ENCODE results near the gene UQCR11.
A peak's percentile ranks its signal among the peaks of the same experiment; 100 is the strongest.

UQCR11 gene

GRCh38 chr19:1598777-1599459 lies 6.3 kb downstream of the UQCR11 start:
- no peak overlapping the region for H3K27ac ChIP-seq (ENCODE audit: low read depth, low read length)
- H3K4me3 ChIP-seq (ENCODE audit: low read depth, low read length) = no peak overlapping the region
- no peaks in the 10 kb centered on the region for H3K4me1 ChIP-seq (ENCODE audit: control insufficient read depth, insufficient read depth, low read length)
- H3K36me3 ChIP-seq (ENCODE audit: control insufficient read depth, insufficient read depth, low read length) = peaks cover 40% of the 10 kb centered on the region
- H3K27me3 ChIP-seq (ENCODE audit: control insufficient read depth, insufficient read depth, low read length) = no peaks in the 10 kb centered on the region
- no peak overlapping the region for H3K9ac ChIP-seq (ENCODE audit: low read length)
- no peaks in the 10 kb centered on the region for H3K9me3 ChIP-seq (ENCODE audit: control insufficient read depth, insufficient read depth, low read depth, low read length)

- Histone ChIP-seq H3K9ac (ENCODE audit: low read length) (peak overlapping the region; percentile 6), H3K27me3 (ENCODE audit: control insufficient read depth, insufficient read depth, low read length) (no peaks in the 10 kb centered on the region), H3K36me3 (ENCODE audit: control insufficient read depth, insufficient read depth, low read length) (peaks cover 24% of the 10 kb centered on the region), H3K27ac (ENCODE audit: low read depth, low read length) (no peak overlapping the region), H3K9me3 (ENCODE audit: control insufficient read depth, insufficient read depth, low read depth, low read length) (no peaks in the 10 kb centered on the region), H3K4me3 (ENCODE audit: low read depth, low read length) (peak overlapping the region; percentile 48), H3K4me1 (ENCODE audit: control insufficient read depth, insufficient read depth, low read length) (peaks cover 12% of the 10 kb centered on the region)
These were observed 11.8 kb downstream of the UQCR11 start for GRCh38 chr19:1593501-1593772.

- Histone ChIP-seq H3K36me3 (ENCODE audit: control insufficient read depth, insufficient read depth, low read length) (peaks cover 20% of the 10 kb centered on the region), H3K27me3 (ENCODE audit: control insufficient read depth, insufficient read depth, low read length) (no peaks in the 10 kb centered on the region), H3K9me3 (ENCODE audit: control insufficient read depth, insufficient read depth, low read depth, low read length) (no peaks in the 10 kb centered on the region), H3K27ac (ENCODE audit: low read depth, low read length) (peak within 1 kb of the TSS; percentile 98), H3K9ac (ENCODE audit: low read length) (peak within 1 kb of the TSS; percentile 99), H3K4me1 (ENCODE audit: control insufficient read depth, insufficient read depth, low read length) (peaks cover 12% of the 10 kb centered on the region), H3K4me3 (ENCODE audit: low read depth, low read length) (peak within 1 kb of the TSS; percentile 95)
These were observed 12.3 kb downstream of the UQCR11 start, which contains the start of gene MBD3 for GRCh38 chr19:1592755-1593500. MBD3 (minus strand) TSS chr19:1592865; CDS start chr19:1592631, 234 bp downstream.

- Histone ChIP-seq H3K27ac (ENCODE audit: low read depth, low read length) (peak overlapping the region; percentile 98), H3K36me3 (ENCODE audit: control insufficient read depth, insufficient read depth, low read length) (peaks cover 13% of the 10 kb centered on the region), H3K27me3 (ENCODE audit: control insufficient read depth, insufficient read depth, low read length) (no peaks in the 10 kb centered on the region), H3K9ac (ENCODE audit: low read length) (peak overlapping the region; percentile 99), H3K4me1 (ENCODE audit: control insufficient read depth, insufficient read depth, low read length) (peaks cover 12% of the 10 kb centered on the region), H3K4me3 (ENCODE audit: low read depth, low read length) (peak overlapping the region; percentile 95), H3K9me3 (ENCODE audit: control insufficient read depth, insufficient read depth, low read depth, low read length) (no peaks in the 10 kb centered on the region)
These were observed 13.1 kb downstream of the UQCR11 start for GRCh38 chr19:1592024-1592754.

- H3K36me3 ChIP-seq (ENCODE audit: control insufficient read depth, insufficient read depth, low read length) = peaks cover 6% of the 10 kb centered on the region
- peaks cover 12% of the 10 kb centered on the region for H3K4me1 ChIP-seq (ENCODE audit: control insufficient read depth, insufficient read depth, low read length)
- H3K27me3 ChIP-seq (ENCODE audit: control insufficient read depth, insufficient read depth, low read length) = no peaks in the 10 kb centered on the region
These were observed 13.7 kb downstream of the UQCR11 start for GRCh38 chr19:1591421-1592023.

GRCh38 chr19:1590641-1591397 lies 14.4 kb downstream of the UQCR11 start:
- no peaks in the 10 kb centered on the region for H3K9me3 ChIP-seq (ENCODE audit: control insufficient read depth, insufficient read depth, low read depth, low read length)
- peak overlapping the region; percentile 95 for H3K4me3 ChIP-seq (ENCODE audit: low read depth, low read length)
- peaks cover 12% of the 10 kb centered on the region for H3K4me1 ChIP-seq (ENCODE audit: control insufficient read depth, insufficient read depth, low read length)
- H3K9ac ChIP-seq (ENCODE audit: low read length) = peak overlapping the region; percentile 99
- H3K36me3 ChIP-seq (ENCODE audit: control insufficient read depth, insufficient read depth, low read length) = peaks cover 9% of the 10 kb centered on the region
- no peaks in the 10 kb centered on the region for H3K27me3 ChIP-seq (ENCODE audit: control insufficient read depth, insufficient read depth, low read length)
- peak overlapping the region; percentile 98; the same call in 1 of the 2 replicates for H3K27ac ChIP-seq (ENCODE audit: low read depth, low read length)

More at GRCh38 chr19:1591421-1592023, 13.7 kb downstream of the UQCR11 start:
- H3K27ac ChIP-seq (ENCODE audit: low read depth, low read length) = peak overlapping the region; percentile 98
- no peaks in the 10 kb centered on the region for H3K9me3 ChIP-seq (ENCODE audit: control insufficient read depth, insufficient read depth, low read depth, low read length)
- peak overlapping the region; percentile 95 for H3K4me3 ChIP-seq (ENCODE audit: low read depth, low read length)
- peak overlapping the region; percentile 99 for H3K9ac ChIP-seq (ENCODE audit: low read length)

GRCh38 chr19:1587872-1588271 lies 17.4 kb downstream of the UQCR11 start:
- Histone ChIP-seq H3K9me3 (ENCODE audit: control insufficient read depth, insufficient read depth, low read depth, low read length) (no peaks in the 10 kb centered on the region), H3K9ac (ENCODE audit: low read length) (no peak overlapping the region), H3K27ac (ENCODE audit: low read depth, low read length) (no peak overlapping the region), H3K27me3 (ENCODE audit: control insufficient read depth, insufficient read depth, low read length) (no peaks in the 10 kb centered on the region), H3K4me1 (ENCODE audit: control insufficient read depth, insufficient read depth, low read length) (peaks cover 12% of the 10 kb centered on the region), H3K36me3 (ENCODE audit: control insufficient read depth, insufficient read depth, low read length) (peaks cover 24% of the 10 kb centered on the region), H3K4me3 (ENCODE audit: low read depth, low read length) (no peak overlapping the region)

GRCh38 chr19:1585243-1585580 lies 20.1 kb downstream of the UQCR11 start:
- peak overlapping the region; percentile 63 for H3K4me3 ChIP-seq (ENCODE audit: low read depth, low read length)
- no peaks in the 10 kb centered on the region for H3K9me3 ChIP-seq (ENCODE audit: control insufficient read depth, insufficient read depth, low read depth, low read length)
- no peak overlapping the region for H3K27ac ChIP-seq (ENCODE audit: low read depth, low read length)
- no peak overlapping the region for H3K9ac ChIP-seq (ENCODE audit: low read length)
- H3K36me3 ChIP-seq (ENCODE audit: control insufficient read depth, insufficient read depth, low read length) = peaks cover 48% of the 10 kb centered on the region
- no peaks in the 10 kb centered on the region for H3K27me3 ChIP-seq (ENCODE audit: control insufficient read depth, insufficient read depth, low read length)
- H3K4me1 ChIP-seq (ENCODE audit: control insufficient read depth, insufficient read depth, low read length) = peaks cover under 1% of the 10 kb centered on the region; the same call in 1 of the 2 replicates

GRCh38 chr19:1584500-1585242 lies 20.6 kb downstream of the UQCR11 start:
- Histone ChIP-seq H3K4me3 (ENCODE audit: low read depth, low read length) (peak overlapping the region; percentile 63), H3K27me3 (ENCODE audit: control insufficient read depth, insufficient read depth, low read length) (no peaks in the 10 kb centered on the region), H3K4me1 (ENCODE audit: control insufficient read depth, insufficient read depth, low read length) (no peaks in the 10 kb centered on the region), H3K36me3 (ENCODE audit: control insufficient read depth, insufficient read depth, low read length) (peaks cover 53% of the 10 kb centered on the region), H3K9me3 (ENCODE audit: control insufficient read depth, insufficient read depth, low read depth, low read length) (no peaks in the 10 kb centered on the region), H3K27ac (ENCODE audit: low read depth, low read length) (no peak overlapping the region), H3K9ac (ENCODE audit: low read length) (peak overlapping the region; percentile 64)

- H3K9ac ChIP-seq (ENCODE audit: low read length) = no peak overlapping the region
These were observed 23.1 kb downstream of the UQCR11 start for GRCh38 chr19:1582201-1582600.

More at GRCh38 chr19:1582201-1582600, 23.1 kb downstream of the UQCR11 start:
- Histone ChIP-seq H3K27me3 (ENCODE audit: control insufficient read depth, insufficient read depth, low read length) (no peaks in the 10 kb centered on the region), H3K27ac (ENCODE audit: low read depth, low read length) (no peak overlapping the region), H3K9me3 (ENCODE audit: control insufficient read depth, insufficient read depth, low read depth, low read length) (no peaks in the 10 kb centered on the region), H3K4me3 (ENCODE audit: low read depth, low read length) (no peak overlapping the region), H3K36me3 (ENCODE audit: control insufficient read depth, insufficient read depth, low read length) (peaks cover 74% of the 10 kb centered on the region), H3K4me1 (ENCODE audit: control insufficient read depth, insufficient read depth, low read length) (no peaks in the 10 kb centered on the region)
